Central memory CD4-positive, alpha-beta T cell (primary cell): ENCODE results near the gene HCAR2.
"Not testable (repeated sequence)": the region's sequence is repeated elsewhere in the genome, so short reads cannot be mapped to it uniquely, and the experiment has no call there.

Source experiments
- DNase-seq: peaks from one replicate; pipeline ENCODE4 v3.0.0; 2022
- total RNA-seq, 3 experiments: gene quantifications; one replicate each; lab custom pipeline; 2026; lab: John Stamatoyannopoulos, UW

The HCAR2 gene
- total RNA-seq: 0 reads per million in 3 experiments

GRCh38 chr12:122702890-122703611, at the start of gene HCAR2:
Gene HCAR2, minus strand, starts transcription at chr12:122703357. Its CDS starts 74 bp downstream, at chr12:122703283.
- DNase-seq: not testable (repeated sequence)

GRCh38 chr12:122752464-122753318, 49.5 kb upstream of the HCAR2 start, which contains the start of gene DENR:
Gene DENR, plus strand, starts transcription at chr12:122752824. Its CDS starts 878 bp downstream, at chr12:122753702.
- peak; percentile 99 for DNase-seq

- DNase-seq: not testable (repeated sequence)
Observed at GRCh38 chr12:122750781-122751515, 47.8 kb upstream of the HCAR2 start.

- DNase-seq: no peak
Observed at GRCh38 chr12:122749569-122750332, 46.6 kb upstream of the HCAR2 start.

- no peak for DNase-seq
Observed at GRCh38 chr12:122747224-122748135, 44.3 kb upstream of the HCAR2 start.

- no peak for DNase-seq
Observed at GRCh38 chr12:122743895-122744525, 40.9 kb upstream of the HCAR2 start.

- no peak for DNase-seq
Observed at GRCh38 chr12:122740351-122740750, 37.2 kb upstream of the HCAR2 start.

GRCh38 chr12:122738571-122738970, 35.4 kb upstream of the HCAR2 start:
- DNase-seq: no peak

GRCh38 chr12:122732611-122733010, 29.5 kb upstream of the HCAR2 start:
- DNase-seq: no peak

GRCh38 chr12:122732170-122732569, 29.0 kb upstream of the HCAR2 start:
- DNase-seq: no peak

- peak; percentile 11 for DNase-seq
Observed at GRCh38 chr12:122730215-122731014, 27.3 kb upstream of the HCAR2 start, which contains the start of gene HCAR1. Gene HCAR1, minus strand, starts transcription at chr12:122730844. Its CDS starts 505 bp downstream, at chr12:122730339.

- DNase-seq: no peak
Observed at GRCh38 chr12:122729583-122730214, 26.5 kb upstream of the HCAR2 start.

GRCh38 chr12:122726080-122726558, 23.0 kb upstream of the HCAR2 start:
- DNase-seq: no peak

- no peak for DNase-seq
Observed at GRCh38 chr12:122725452-122726079, 22.4 kb upstream of the HCAR2 start.

GRCh38 chr12:122724641-122725243, 21.6 kb upstream of the HCAR2 start:
- DNase-seq: no peak

- DNase-seq: no peak
Observed at GRCh38 chr12:122722387-122722786, 19.2 kb upstream of the HCAR2 start.

GRCh38 chr12:122721057-122721545, 17.9 kb upstream of the HCAR2 start:
- DNase-seq: no peak

- not testable (repeated sequence) for DNase-seq
Observed at GRCh38 chr12:122716658-122717057, 13.5 kb upstream of the HCAR2 start, which contains the start of gene HCAR3. Gene HCAR3, minus strand, starts transcription at chr12:122716811. Its CDS starts 74 bp downstream, at chr12:122716737.
